HG03135 (cell line): ENCODE data around the gene DCUN1D3.

Source experiments
- ATAC-seq: cut with Tn5 transposase; IDR thresholded peaks from one replicate; pipeline ENCODE4 v1.9.1; 2021; ENCODE audit warnings: mild to moderate bottlenecking, moderate library complexity; ENCODE audit not compliant: unreplicated experiment

The DCUN1D3 gene

GRCh38 chr16:20920091-20920490 is 19.9 kb upstream of the DCUN1D3 start:
- no peak for ATAC-seq

GRCh38 chr16:20918486-20919239 is 18.5 kb upstream of the DCUN1D3 start:
- no peak for ATAC-seq

- no peak for ATAC-seq
These were observed 16.8 kb upstream of the DCUN1D3 start for GRCh38 chr16:20916942-20917341.

GRCh38 chr16:20916289-20916688 is 16.1 kb upstream of the DCUN1D3 start:
- ATAC-seq, result no peak

DNA sequence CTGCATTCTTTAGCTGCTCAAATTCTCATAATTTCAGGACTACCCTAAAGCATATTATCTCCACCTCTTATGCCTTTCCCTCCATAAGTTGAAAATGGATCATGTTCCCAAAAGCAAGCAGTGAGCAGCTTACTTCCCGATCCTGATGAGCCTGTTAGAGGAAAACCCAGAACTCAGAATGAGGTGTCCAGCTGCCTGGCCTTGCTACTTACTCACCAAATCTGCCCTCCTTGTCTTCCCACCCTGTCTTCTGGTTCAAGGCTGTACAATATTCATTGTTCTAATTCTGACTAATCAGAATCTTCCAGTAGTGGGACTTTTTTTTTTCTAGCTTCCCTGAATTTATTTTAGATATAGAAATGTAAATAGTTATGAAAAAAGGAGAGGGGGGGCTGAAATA is 11.2 kb upstream of the DCUN1D3 start:
- ATAC-seq, result no peak

DNA sequence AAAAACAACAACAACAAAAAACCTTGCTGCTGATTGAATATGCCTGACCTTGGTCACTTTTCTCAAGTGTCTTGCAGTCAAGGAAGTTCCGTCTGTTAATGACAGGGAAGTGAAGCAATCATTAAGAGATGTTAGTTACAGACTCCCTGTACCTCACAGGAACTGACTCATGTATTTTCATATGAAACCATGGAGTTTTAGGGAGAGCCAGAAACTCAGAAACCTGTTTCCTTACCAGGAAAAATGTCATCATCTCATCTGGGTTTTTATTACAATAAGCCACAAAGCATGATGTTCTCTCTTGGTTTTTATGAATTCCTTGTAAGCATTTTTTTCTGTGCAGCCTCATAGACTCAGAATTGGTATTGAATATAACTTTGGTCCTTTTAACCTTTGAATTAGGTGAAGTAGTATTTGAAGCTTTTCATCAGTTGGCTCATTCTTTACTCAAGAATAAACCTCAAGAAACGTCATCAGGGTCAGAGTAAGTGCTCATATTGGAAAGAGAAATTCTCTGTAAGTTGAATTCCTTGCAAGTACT is 10.7 kb upstream of the DCUN1D3 start:
- ATAC-seq, result no peak

DNA sequence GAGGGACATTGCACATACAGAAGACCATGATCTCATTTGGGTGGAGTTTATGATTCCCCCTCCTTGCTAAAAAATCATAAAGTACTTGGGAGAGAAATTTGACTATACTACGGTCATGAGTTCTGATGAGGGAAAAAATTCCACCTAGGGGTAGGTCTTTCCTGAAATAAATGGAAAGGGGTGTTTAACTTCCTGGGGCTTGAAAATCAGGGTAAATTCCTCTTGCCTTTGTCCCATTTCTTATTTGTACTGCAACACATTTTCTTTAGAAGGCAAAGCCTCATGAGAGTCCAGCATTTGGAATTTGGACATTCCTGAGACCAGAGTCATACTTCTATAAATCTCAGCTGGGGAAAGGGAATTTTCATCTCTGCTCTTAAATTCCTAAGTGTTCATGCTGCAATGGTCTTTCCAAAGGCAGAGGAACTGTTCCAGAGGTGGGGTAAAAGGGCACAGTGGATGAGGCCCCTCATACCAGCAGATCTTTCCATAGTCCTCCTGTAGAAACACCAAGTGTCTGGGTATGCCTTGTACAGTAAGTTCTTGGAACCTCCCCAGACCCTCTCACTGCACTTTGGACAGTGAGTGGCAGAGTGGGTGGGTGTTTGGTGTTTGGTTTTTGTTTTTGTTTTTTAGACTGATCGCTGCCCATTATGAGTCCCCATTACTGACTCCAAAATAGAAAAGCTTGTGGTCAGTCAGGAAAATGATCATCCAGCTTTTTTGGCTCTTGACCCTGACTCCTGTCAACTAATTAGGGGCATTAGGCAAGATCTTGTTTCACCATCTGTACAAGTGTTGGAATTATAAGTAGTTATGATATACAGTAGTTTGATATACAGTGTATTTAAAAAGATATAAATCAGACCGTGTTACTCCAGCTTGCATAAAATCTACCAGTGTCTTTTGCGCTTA is 6.4 kb upstream of the DCUN1D3 start:
- ATAC-seq, result no peak

- no peak for ATAC-seq
These were observed 5.4 kb upstream of the DCUN1D3 start for GRCh38 chr16:20905576-20905975.

DNA sequence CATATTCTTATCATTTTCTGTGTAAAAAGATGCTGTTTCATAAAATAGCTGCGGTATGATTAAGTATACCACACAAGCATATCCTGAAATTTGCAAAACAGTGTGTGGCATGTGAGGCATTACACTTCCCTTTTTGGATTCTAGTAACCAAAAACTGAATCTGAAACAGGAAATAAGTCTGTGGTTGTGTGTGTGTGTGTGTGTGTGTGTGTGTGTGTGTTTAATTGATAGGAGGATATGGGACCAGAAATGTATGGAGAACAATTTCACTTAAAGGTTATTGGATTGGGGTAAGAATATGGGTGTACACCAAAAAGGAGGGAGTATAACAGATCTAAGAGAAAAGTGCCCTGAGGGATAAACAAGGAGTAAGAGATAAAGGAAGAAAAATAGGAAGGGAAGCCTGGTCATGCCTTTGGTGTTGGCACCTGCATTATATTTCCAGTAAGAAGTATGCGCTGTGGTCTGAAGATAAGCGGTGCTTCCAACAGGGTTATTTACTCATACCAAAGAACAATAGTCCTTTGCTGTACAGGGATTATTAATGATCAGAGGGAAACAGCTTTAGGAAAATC is 4.4 kb upstream of the DCUN1D3 start:
- no peak for ATAC-seq

DNA sequence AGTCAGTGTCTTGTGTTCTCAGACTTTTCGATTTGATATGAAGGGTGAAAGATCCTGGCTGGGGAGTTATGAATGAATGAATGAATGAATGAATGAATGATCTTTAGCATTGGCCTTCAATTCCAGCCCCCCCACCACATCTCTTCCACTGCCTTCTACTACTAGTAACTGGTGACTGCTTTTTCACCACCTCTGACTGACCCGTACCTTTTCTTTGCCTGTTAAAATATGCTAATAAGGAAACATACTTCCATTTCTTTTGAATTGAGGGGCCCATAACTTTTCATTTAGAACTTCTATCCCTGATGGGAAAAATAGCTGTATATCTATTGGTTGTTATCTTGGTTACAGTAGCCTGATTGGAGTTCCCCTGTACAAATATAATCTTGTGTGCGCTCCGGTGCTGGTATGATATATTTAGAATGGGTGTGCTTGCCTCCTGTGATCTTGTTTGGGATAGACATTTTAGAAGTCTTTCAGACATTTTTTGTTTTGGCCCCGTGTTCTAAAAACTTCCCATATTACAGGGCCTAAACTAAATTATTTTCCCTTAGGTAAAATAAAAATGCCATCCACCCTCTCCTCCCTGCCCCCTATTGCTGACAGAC is 3.8 kb upstream of the DCUN1D3 start:
- no peak for ATAC-seq

GRCh38 chr16:20903116-20903898 is 3.1 kb upstream of the DCUN1D3 start:
- ATAC-seq, result no peak

DNA sequence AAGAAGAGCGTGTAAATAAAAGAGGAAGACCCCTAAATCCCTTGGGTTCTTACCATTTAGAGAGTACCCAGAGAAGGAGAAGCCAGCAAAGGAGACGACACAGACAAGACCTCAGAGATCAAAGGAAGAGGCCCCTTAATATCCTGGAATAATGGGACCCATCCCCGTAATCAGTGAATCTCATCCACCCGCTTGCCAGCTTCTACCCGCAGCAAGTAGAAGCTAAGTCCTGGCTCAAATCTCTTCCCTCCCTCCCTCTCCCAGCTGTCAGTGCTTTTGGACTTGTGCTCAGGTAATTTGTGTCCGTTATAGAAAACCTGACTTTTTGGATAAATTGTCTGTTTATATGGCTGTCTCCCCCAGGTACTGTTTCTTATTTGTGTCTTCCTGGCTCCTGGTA is 2.3 kb upstream of the DCUN1D3 start:
- no peak for ATAC-seq

DNA sequence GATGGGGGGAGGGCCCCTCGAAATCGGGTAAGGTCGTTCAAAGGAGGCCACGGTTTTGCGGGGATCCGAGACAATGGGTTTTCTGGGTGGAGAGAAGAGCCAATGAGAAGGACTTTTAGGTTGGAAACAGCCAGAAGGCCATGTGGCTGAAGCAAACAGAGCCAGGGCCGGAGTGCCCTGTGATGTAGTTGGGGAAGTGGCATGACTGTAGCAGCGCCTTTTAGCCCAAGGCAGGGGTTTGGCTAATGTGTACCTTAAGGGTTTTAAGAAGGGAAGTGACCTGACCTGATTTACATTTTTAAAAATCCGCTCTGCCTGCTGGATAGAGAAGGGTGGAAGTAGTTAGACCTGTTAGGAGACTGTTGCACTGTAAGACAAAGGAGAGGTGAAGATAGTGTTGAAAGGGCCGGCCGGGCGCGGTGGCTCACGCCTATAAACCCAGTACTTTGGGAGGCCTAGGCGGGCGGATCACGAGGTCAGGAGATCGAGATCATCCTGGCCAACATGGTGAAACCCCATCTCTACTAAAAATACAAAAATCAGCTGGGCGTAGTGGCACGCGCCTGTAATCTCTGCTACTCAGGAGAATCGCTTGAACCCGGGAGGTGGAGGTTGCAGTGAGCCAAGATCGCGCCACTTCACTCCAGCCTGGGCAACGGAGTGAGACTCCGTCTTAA is 1.4 kb upstream of the DCUN1D3 start:
- ATAC-seq, result no peak

- no peak for ATAC-seq
These were observed 894 bp upstream of the DCUN1D3 start for GRCh38 chr16:20901068-20901435.

GRCh38 chr16:20899477-20900298 is 470 bp downstream of the DCUN1D3 start:
- no peak for ATAC-seq

GRCh38 chr16:20899071-20899470 is 1.1 kb downstream of the DCUN1D3 start:
- no peak for ATAC-seq

- ATAC-seq, result no peak
These were observed 2.2 kb downstream of the DCUN1D3 start for GRCh38 chr16:20897922-20898321.

- no peak for ATAC-seq
These were observed 2.8 kb downstream of the DCUN1D3 start for GRCh38 chr16:20897253-20897897.
